Stimulated activated effector memory CD8-positive, alpha-beta T cell treated with anti-CD3 and anti-CD28 coated beads, Interleukin-12 subunit alpha, Interleukin-12 subunit beta, amount 100 ng/mL, for 72 hours (primary cell): Measurements from ENCODE around the gene KCTD10.
A peak's percentile ranks its signal among the peaks of the same experiment; 100 is the strongest.
"Not testable (repeated sequence)": the region's sequence is repeated elsewhere in the genome, so short reads cannot be mapped to it uniquely, and the experiment has no call there.

Source experiments
- ATAC-seq: fragments of 150-1000 bp; cut with Tn5 transposase; 2 replicates; pipeline ENCODE4 v1.10.0; 2021
- DNase-seq, 2 donors: peaks; one replicate each; pipeline ENCODE4 v3.0.0; 2021 to 2022; ENCODE audit warnings: low spot score in 2 of 2
- H3K27ac Mint-ChIP-seq: one replicate; pipeline ENCODE4 v1.8.0; 2022; ENCODE audit warnings: mild to moderate bottlenecking, mixed read lengths
- H3K36me3 Mint-ChIP-seq: one replicate; pipeline ENCODE4 v1.8.0; 2022; ENCODE audit warnings: mild to moderate bottlenecking, mixed read lengths
- H3K4me1 Mint-ChIP-seq: one replicate; pipeline ENCODE4 v1.8.0; 2022; ENCODE audit warnings: mixed read lengths
- H3K4me3 Mint-ChIP-seq: one replicate; pipeline ENCODE4 v1.8.0; 2022; ENCODE audit warnings: mild to moderate bottlenecking, mixed read lengths
- H3K9me3 Mint-ChIP-seq: one replicate; pipeline ENCODE4 v1.8.0; 2022; ENCODE audit warnings: mixed read lengths

The KCTD10 gene

GRCh38 chr12:109487181-109488050 lies 10.3 kb upstream of the KCTD10 start:
- Mint-ChIP-seq H3K4me1 (no peaks in the 10 kb centered on the region), H3K9me3 (no peaks in the 10 kb centered on the region), H3K27ac (no peak overlapping the region), H3K36me3 (peaks cover 92% of the 10 kb centered on the region), H3K4me3 (no peak overlapping the region)
- ATAC-seq (no peak), DNase-seq (no peak)

- no peak for ATAC-seq
- Mint-ChIP-seq H3K4me3 (no peak overlapping the region), H3K4me1 (no peaks in the 10 kb centered on the region), H3K9me3 (no peaks in the 10 kb centered on the region), H3K36me3 (peaks cover 73% of the 10 kb centered on the region), H3K27ac (no peak overlapping the region)
- DNase-seq: no peak
Observed at GRCh38 chr12:109485201-109485600, 8.1 kb upstream of the KCTD10 start.

GRCh38 chr12:109483346-109483745 lies 6.2 kb upstream of the KCTD10 start:
- Mint-ChIP-seq H3K4me1 (peaks cover 11% of the 10 kb centered on the region), H3K9me3 (no peaks in the 10 kb centered on the region), H3K27ac (no peak overlapping the region), H3K36me3 (peaks cover 56% of the 10 kb centered on the region), H3K4me3 (no peak overlapping the region)
- DNase-seq: no peak
- ATAC-seq: no peak

- Mint-ChIP-seq H3K4me3 (no peak overlapping the region), H3K27ac (no peak overlapping the region), H3K9me3 (no peaks in the 10 kb centered on the region), H3K4me1 (peaks cover 11% of the 10 kb centered on the region), H3K36me3 (peaks cover 56% of the 10 kb centered on the region)
- DNase-seq: no peak
- no peak for ATAC-seq
Observed at GRCh38 chr12:109482894-109483293, 5.8 kb upstream of the KCTD10 start.

GRCh38 chr12:109482491-109482890 lies 5.4 kb upstream of the KCTD10 start:
- ATAC-seq (no peak), DNase-seq (no peak)
- peaks cover 53% of the 10 kb centered on the region for H3K36me3 Mint-ChIP-seq
- no peaks in the 10 kb centered on the region for H3K9me3 Mint-ChIP-seq
- H3K4me1 Mint-ChIP-seq: peaks cover 11% of the 10 kb centered on the region
- H3K4me3 Mint-ChIP-seq: no peak overlapping the region
- no peak overlapping the region for H3K27ac Mint-ChIP-seq

GRCh38 chr12:109481863-109482262 lies 4.8 kb upstream of the KCTD10 start:
- no peak overlapping the region for H3K27ac Mint-ChIP-seq
- H3K9me3 Mint-ChIP-seq: no peaks in the 10 kb centered on the region
- H3K36me3 Mint-ChIP-seq: peaks cover 53% of the 10 kb centered on the region
- DNase-seq: no peak
- no peak overlapping the region for H3K4me3 Mint-ChIP-seq
- ATAC-seq: no peak
- peaks cover 16% of the 10 kb centered on the region for H3K4me1 Mint-ChIP-seq

GRCh38 chr12:109480356-109480755 lies 3.3 kb upstream of the KCTD10 start:
- no peak overlapping the region for H3K27ac Mint-ChIP-seq
- H3K36me3 Mint-ChIP-seq: peaks cover 43% of the 10 kb centered on the region
- DNase-seq (no peak), ATAC-seq (no peak)
- no peak overlapping the region for H3K4me3 Mint-ChIP-seq
- H3K4me1 Mint-ChIP-seq: peaks cover 30% of the 10 kb centered on the region
- H3K9me3 Mint-ChIP-seq: no peaks in the 10 kb centered on the region

GRCh38 chr12:109479761-109480160 lies 2.7 kb upstream of the KCTD10 start:
- Mint-ChIP-seq H3K4me1 (peaks cover 30% of the 10 kb centered on the region), H3K27ac (no peak overlapping the region), H3K9me3 (no peaks in the 10 kb centered on the region), H3K4me3 (no peak overlapping the region), H3K36me3 (peaks cover 37% of the 10 kb centered on the region)
- ATAC-seq: no peak
- DNase-seq: no peak

- Mint-ChIP-seq H3K4me1 (peaks cover 37% of the 10 kb centered on the region), H3K9me3 (no peaks in the 10 kb centered on the region), H3K36me3 (peaks cover 19% of the 10 kb centered on the region), H3K27ac (peak overlapping the region; percentile 100), H3K4me3 (peak overlapping the region; percentile 100)
- ATAC-seq (no peak), DNase-seq (no peak)
Observed at GRCh38 chr12:109477963-109478315, 839 bp upstream of the KCTD10 start.

- DNase-seq: no peak
- Mint-ChIP-seq H3K9me3 (no peaks in the 10 kb centered on the region), H3K36me3 (peaks cover 18% of the 10 kb centered on the region), H3K4me3 (peak overlapping the region; percentile 100), H3K27ac (peak overlapping the region; percentile 100), H3K4me1 (peaks cover 41% of the 10 kb centered on the region)
- peak; percentile 2 for ATAC-seq
Observed at GRCh38 chr12:109476807-109477184, 304 bp downstream of the KCTD10 start.

GRCh38 chr12:109475993-109476806 lies 900 bp downstream of the KCTD10 start:
- ATAC-seq: no peak
- Mint-ChIP-seq H3K4me1 (peaks cover 41% of the 10 kb centered on the region), H3K27ac (peak overlapping the region; percentile 100)

GRCh38 chr12:109475121-109475520 lies 2.0 kb downstream of the KCTD10 start:
- no peak for DNase-seq
- Mint-ChIP-seq H3K36me3 (peaks cover 18% of the 10 kb centered on the region), H3K4me1 (peaks cover 51% of the 10 kb centered on the region), H3K27ac (no peak overlapping the region), H3K4me3 (no peak overlapping the region), H3K9me3 (no peaks in the 10 kb centered on the region)
- ATAC-seq: no peak

More at GRCh38 chr12:109475993-109476806, 900 bp downstream of the KCTD10 start:
- Mint-ChIP-seq H3K4me3 (peak overlapping the region; percentile 100), H3K9me3 (no peaks in the 10 kb centered on the region), H3K36me3 (peaks cover 18% of the 10 kb centered on the region)
- DNase-seq: no peak

- not testable (repeated sequence) for H3K9me3 Mint-ChIP-seq, H3K4me3 Mint-ChIP-seq, ATAC-seq, DNase-seq, H3K27ac Mint-ChIP-seq
- Mint-ChIP-seq H3K4me1 (peaks cover 44% of the 10 kb centered on the region), H3K36me3 (peaks cover 29% of the 10 kb centered on the region)
Observed at GRCh38 chr12:109473526-109474270, 3.4 kb downstream of the KCTD10 start.

- Mint-ChIP-seq H3K4me1 (peaks cover 44% of the 10 kb centered on the region), H3K36me3 (peaks cover 31% of the 10 kb centered on the region), H3K9me3 (no peaks in the 10 kb centered on the region), H3K27ac (no peak overlapping the region), H3K4me3 (no peak overlapping the region)
- no peak for DNase-seq
- no peak for ATAC-seq
Observed at GRCh38 chr12:109473006-109473405, 4.1 kb downstream of the KCTD10 start.

GRCh38 chr12:109469517-109469916 lies 7.6 kb downstream of the KCTD10 start:
- Mint-ChIP-seq H3K36me3 (peaks cover 24% of the 10 kb centered on the region), H3K4me3 (no peak overlapping the region), H3K9me3 (no peaks in the 10 kb centered on the region), H3K27ac (no peak overlapping the region), H3K4me1 (peaks cover 40% of the 10 kb centered on the region)
- no peak for ATAC-seq
- no peak for DNase-seq
